Spleen (tissue), 11 donors: Measurements from ENCODE around the gene RNF130. TPM values are rescaled to one million over a fixed set of nuclear protein-coding genes. Genes with fewer than 3 reads are reported as not detected.

ENCODE experiments used
- DNase-seq: peaks from one replicate; pipeline ENCODE4 v3.0.0-alpha.2; 2020
- H3K27ac ChIP-seq, 8 donors: fragments of 200-600 bp; sonication (generic) in 7 of 8; 1 replicate in 4 of 8; 2 replicates in 4 of 8; pipeline versions ENCODE4 v1.5.0 to v1.8.0; 2016 to 2021; ENCODE audit warnings: inconsistent platforms in 4 of 8, mild to moderate bottlenecking in 4 of 8, moderate library complexity in 1 of 8
- H3K27me3 ChIP-seq, 7 donors: fragments of 200-600 bp; sonication (generic) in 6 of 7; replicated peaks in 1 of 7; 1 replicate in 4 of 7; 2 replicates in 3 of 7; pipeline versions ENCODE4 v1.5.0 to v1.8.0; 2016 to 2021; ENCODE audit warnings: inconsistent platforms in 3 of 7, mild to moderate bottlenecking in 1 of 7
- H3K36me3 ChIP-seq, 6 donors: fragments of 200-600 bp; sonication (generic) in 5 of 6; 1 replicate in 4 of 6; 2 replicates in 2 of 6; pipeline versions ENCODE4 v1.5.0 to v1.8.0; 2016 to 2021; ENCODE audit warnings: inconsistent platforms in 2 of 6
- H3K4me1 ChIP-seq, 6 donors: fragments of 200-600 bp; sonication (generic) in 5 of 6; 1 replicate in 3 of 6; 2 replicates in 3 of 6; pipeline versions ENCODE4 v1.5.0 to v1.8.0; 2016 to 2021; ENCODE audit warnings: inconsistent platforms in 3 of 6
- H3K4me3 ChIP-seq, 8 donors: fragments of 200-600 bp; sonication (generic) in 7 of 8; 1 replicate in 4 of 8; 2 replicates in 4 of 8; pipeline versions ENCODE4 v1.5.0 to v1.8.0; 2016 to 2021; ENCODE audit warnings: inconsistent platforms in 4 of 8, mild to moderate bottlenecking in 4 of 8, moderate library complexity in 2 of 8
- H3K9me3 ChIP-seq, 8 donors: fragments of 200-600 bp; sonication (generic) in 7 of 8; 1 replicate in 4 of 8; 2 replicates in 4 of 8; pipeline versions ENCODE4 v1.5.0 to v1.8.0; 2016 to 2021; ENCODE audit warnings: inconsistent platforms in 4 of 8
- CTCF ChIP-seq, 11 experiments: fragments of 200-600 bp in 7 of 11; fragments of 450-650 bp in 4 of 11; sonication (generic) in 4 of 11; IDR thresholded peaks in 8 of 11; conservative IDR thresholded peaks in 3 of 11; 1 replicate in 7 of 11; 2 replicates in 4 of 11; pipeline versions ENCODE4 v1.4.0 to v1.8.0; 2016 to 2021; ENCODE audit warnings: antibody characterized with exemption in 11 of 11, inconsistent platforms in 4 of 11, mild to moderate bottlenecking in 1 of 11
- POLR2A ChIP-seq, 3 donors: fragments of 450-650 bp; IDR thresholded peaks; one replicate each; pipeline ENCODE4 v1.5.1; 2017; ENCODE audit warnings: antibody characterized with exemption in 3 of 3, mild to moderate bottlenecking in 1 of 3
- POLR2AphosphoS5 ChIP-seq, 3 donors: sonication (generic); formaldehyde crosslinking; IDR thresholded peaks; one replicate each; pipeline ENCODE4 v1.5.1; 2017; ENCODE audit warnings: antibody characterized with exemption in 3 of 3
- WGBS, 5 donors: extraction: QIAGEN DNeasy Blood & Tissue Kit in 3 of 5; methylation state at CpG; one replicate each; pipeline versions ENCODE4 v1.1.5 to v1.1.7; 2013 to 2018; 5-methylcytosine and 5-hydroxymethylcytosine counted together
- intact Hi-C: fragments of 100-400 bp; cut with DNase I; formaldehyde crosslinking; loops from one replicate; pipeline ENCODE4 v1.15.0; 2023; ENCODE audit warnings: low total_unique reads
- polyA plus RNA-seq, 3 donors: library from polyadenylated mRNA; stranded (reverse); fragments of 200-250 nt; gene quantifications; one replicate each; pipeline ENCODE4 v1.2.1, GENCODE V29; 2013
- total RNA-seq, 7 donors: library from RNA; depleted of rRNA in 3 of 7; stranded (reverse); fragments of >200 nt in 3 of 7; fragmentation: NEBNext Ultra II Directional in 4 of 7; extraction: Animal tissue kit (Norgen Biotek cat#: 25700) in 4 of 7; gene quantifications; one replicate each; pipeline versions ENCODE4 v1.1.0 to v1.2.1, GENCODE V29; 2016 to 2021
- donor health status: healthy with polysubstance abuse.
- donor health status: DM: no; HTN: no; CAD: no; lungs with moderate emphysema.
- donor health status: DM: no; HTN: no; CAD: no.
- donor health status: Bipolar disorder and iron deficiency.
- donor health status: healthy.
- donor health status: DM: no; HTN: no; CAD: no.
- donor health status: DM: yes; HTN: yes; CAD: no.

The RNF130 gene
- total and polyA plus RNA-seq, 10 donors: 44.1 to 119 (median 82.7) TPM

GRCh38 chr5:180041301-180042274 lies 30.0 kb downstream of the RNF130 start:
- Histone ChIP-seq H3K27me3 (no peaks in the 10 kb centered on the region), H3K4me3 (no peak overlapping the region), H3K36me3 (peaks cover 2 to 55% (median 22%) of the 10 kb centered on the region in 6 donors), H3K4me1 (no peaks in the 10 kb centered on the region), H3K9me3 (peaks cover 0 to 12% (median 2%) of the 10 kb centered on the region in 8 donors), H3K27ac (no peak overlapping the region)
- TF ChIP-seq POLR2A (IDR thresholded peaks at IDR 0.05) (no peak), CTCF (IDR thresholded peaks at IDR 0.05 in 8 of 11, conservative IDR thresholded peaks at IDR 0.05 in 3 of 11) (no peak), POLR2AphosphoS5 (IDR thresholded peaks at IDR 0.05) (no peak)
- WGBS, 5 donors: 87 to 95% (median 91%) methylated on average over 15 of the region's 15 CpGs
- DNase-seq: no peak
- intact Hi-C loops: no loop called here

GRCh38 chr5:180040287-180041214 lies 31.0 kb downstream of the RNF130 start:
- 89 to 96% (median 94%) methylated on average over 11 of the region's 11 CpGs for WGBS, 5 donors
- no peak overlapping the region for H3K27ac ChIP-seq
- peaks cover 7 to 18% (median 12%) of the 10 kb centered on the region in 8 donors for H3K9me3 ChIP-seq
- no peak for DNase-seq
- no peaks in the 10 kb centered on the region for H3K27me3 ChIP-seq
- intact Hi-C loops: no loop called here
- H3K36me3 ChIP-seq: peaks cover 0 to 55% (median 25%) of the 10 kb centered on the region in 6 donors
- TF ChIP-seq CTCF (IDR thresholded peaks at IDR 0.05 in 8 of 11, conservative IDR thresholded peaks at IDR 0.05 in 3 of 11) (no peak), POLR2AphosphoS5 (IDR thresholded peaks at IDR 0.05) (no peak), POLR2A (IDR thresholded peaks at IDR 0.05) (no peak)
- no peaks in the 10 kb centered on the region for H3K4me1 ChIP-seq
- H3K4me3 ChIP-seq: no peak overlapping the region

GRCh38 chr5:180035206-180035931 lies 36.2 kb downstream of the RNF130 start:
- peaks cover 0 to 85% (median 29%) of the 10 kb centered on the region in 6 donors for H3K36me3 ChIP-seq
- H3K4me3 ChIP-seq: no peak overlapping the region
- H3K27ac ChIP-seq: no peak overlapping the region
- intact Hi-C loops: no loop called here
- TF ChIP-seq CTCF (IDR thresholded peaks at IDR 0.05 in 8 of 11, conservative IDR thresholded peaks at IDR 0.05 in 3 of 11): no peak
- no peak for TF ChIP-seq POLR2AphosphoS5 (IDR thresholded peaks at IDR 0.05)
- TF ChIP-seq POLR2A (IDR thresholded peaks at IDR 0.05): no peak
- DNase-seq: no peak
- H3K9me3 ChIP-seq: peaks cover 7 to 29% (median 21%) of the 10 kb centered on the region in 8 donors
- no peaks in the 10 kb centered on the region for H3K27me3 ChIP-seq
- 92 to 98% (median 93%) methylated on average over 5 of the region's 5 CpGs for WGBS, 5 donors
- H3K4me1 ChIP-seq: no peaks in the 10 kb centered on the region
